GM19468 (cell line): ENCODE measurements around the gene UBTD1.

Experiments
- ATAC-seq: cut with Tn5 transposase; IDR thresholded peaks from one replicate; pipeline ENCODE4 v1.9.1; 2021; ENCODE audit warnings: mild to moderate bottlenecking, moderate library complexity, moderate number of reproducible peaks; ENCODE audit not compliant: unreplicated experiment; ENCODE audit errors: extremely low read depth

Gene UBTD1

DNA sequence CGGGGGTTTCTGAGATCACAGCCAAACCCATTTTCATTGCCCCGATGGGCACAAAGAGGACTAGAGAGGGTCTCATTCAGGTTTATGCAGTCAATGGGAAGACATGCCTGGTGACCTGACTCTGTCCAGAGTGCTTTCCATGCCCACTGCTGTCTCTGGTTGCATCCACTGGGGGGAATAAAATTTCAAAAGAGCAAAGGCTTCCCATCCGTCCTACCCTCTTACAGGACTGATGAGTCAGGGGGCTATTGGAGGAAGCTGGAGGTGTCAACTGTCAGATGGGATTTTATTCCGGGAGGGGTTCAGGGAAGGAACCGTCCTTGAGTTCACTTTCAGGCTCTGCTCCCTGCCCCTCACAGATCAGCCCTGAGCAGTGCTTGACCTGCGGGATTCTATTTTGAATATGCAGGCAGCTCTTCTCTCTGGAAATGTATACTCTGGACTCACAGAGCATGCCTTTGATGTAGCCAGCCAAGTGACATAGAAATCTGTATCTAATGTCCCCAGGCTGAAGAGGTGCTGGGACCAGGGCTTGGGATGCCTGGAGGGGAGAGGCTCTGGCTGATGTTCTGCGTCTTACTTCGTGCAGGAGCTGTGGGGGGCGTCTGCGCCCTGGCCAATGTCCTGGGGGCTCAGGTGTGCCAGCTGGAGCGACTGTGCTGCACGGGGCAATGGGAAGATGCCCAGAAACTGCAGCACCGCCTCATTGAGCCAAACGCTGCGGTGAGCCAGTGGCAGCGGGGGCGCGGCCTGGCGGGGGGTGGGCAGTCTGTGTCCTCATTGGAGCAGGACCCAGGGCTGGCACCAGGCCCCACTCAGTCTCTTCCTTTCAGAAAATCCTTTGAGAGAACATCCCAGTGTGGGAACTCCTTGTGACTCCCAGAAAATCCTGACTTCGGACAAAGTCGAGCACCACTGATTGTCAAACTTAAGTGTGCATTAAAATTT lies 102.8 kb downstream of the UBTD1 start:
- ATAC-seq: no peak

DNA sequence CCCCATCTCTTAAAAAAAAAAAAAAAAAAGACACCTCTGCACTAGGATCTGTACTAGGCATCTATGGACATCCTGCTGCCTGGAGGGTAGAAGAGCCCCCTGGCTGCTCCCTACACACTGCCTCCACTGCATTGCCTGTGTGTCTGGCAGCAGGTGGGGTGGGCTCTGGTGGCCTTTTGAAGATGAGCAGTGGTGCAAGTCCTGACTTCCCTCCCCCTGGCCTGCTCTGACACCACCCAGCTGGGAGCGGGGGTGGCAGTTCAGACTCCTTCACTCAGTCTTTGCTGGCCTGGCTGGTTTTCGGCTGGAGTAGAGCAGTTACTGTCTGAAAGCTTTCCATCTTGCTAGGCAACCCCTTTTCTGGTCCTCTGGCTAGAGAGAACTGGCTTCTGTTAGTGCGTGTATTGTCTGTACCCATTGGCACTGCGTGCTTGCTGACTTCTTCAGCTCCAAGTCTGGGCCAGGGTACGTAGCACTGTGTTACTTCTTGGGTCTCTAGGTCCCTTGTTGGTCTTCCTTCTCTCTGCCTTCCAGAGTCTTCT lies 108.4 kb downstream of the UBTD1 start:
- ATAC-seq: no peak

DNA sequence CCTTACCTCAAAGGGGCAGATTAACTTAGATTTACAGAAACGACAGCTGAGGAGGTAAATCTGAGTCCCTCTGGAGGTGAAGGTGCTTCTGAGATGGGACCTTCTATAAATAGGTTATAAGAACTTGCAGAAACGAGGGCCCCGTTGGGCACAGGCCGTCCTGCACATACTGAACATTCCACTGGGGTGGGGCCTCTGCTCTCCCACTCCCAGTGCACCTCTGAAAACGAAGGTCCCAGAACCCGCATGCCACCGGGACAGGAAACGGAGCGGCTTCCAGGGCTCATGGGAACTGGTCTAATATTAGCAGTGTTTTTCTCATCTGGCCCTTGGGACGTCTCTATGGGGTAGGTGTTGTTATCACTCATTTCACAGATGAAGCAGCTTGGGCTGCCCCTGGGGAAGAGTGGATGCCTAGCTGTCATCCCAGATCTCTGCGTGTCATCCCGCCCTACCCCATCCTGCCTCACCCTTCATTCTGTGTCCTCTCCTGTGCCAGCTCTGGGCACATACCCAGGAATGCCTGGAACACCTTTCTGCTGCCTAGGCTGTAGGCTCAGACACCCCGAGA lies 110.4 kb downstream of the UBTD1 start:
- no peak for ATAC-seq

DNA sequence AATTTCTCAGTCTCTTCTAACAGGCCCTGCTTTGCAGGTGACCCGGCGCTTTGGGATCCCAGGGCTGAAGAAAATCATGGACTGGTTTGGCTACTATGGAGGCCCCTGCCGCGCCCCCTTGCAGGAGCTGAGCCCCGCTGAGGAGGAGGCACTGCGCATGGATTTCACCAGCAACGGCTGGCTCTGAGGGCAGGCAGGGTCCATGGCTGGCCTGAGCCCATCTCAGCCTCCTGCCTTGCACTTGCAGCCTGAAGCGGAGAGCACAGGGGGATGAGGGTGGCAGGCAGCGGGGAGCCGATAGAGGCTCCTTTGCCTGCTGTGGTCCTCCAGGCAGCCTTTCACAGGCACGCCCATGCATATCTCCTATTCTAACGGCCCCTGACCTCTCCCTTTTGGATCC lies 112.7 kb downstream of the UBTD1 start:
- ATAC-seq: no peak

DNA sequence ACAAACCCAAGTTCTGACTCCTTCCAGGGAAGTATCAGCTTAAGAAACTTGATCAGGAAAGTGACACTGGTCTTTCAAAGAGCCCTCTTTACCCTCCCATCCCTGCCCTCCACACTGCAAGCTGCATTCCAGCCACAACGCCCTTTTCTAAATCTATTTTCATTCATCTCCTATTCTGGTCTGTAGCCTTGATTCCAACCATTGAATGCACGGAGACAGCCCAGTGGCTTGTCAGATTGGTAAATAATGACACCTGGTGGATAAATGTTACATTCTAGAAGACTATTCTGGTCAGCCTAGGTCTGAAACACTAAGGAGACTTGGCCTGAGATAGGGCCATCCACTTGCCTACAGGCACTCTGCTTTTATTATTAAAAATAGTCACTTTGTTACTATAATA lies 113.7 kb downstream of the UBTD1 start:
- no peak for ATAC-seq

DNA sequence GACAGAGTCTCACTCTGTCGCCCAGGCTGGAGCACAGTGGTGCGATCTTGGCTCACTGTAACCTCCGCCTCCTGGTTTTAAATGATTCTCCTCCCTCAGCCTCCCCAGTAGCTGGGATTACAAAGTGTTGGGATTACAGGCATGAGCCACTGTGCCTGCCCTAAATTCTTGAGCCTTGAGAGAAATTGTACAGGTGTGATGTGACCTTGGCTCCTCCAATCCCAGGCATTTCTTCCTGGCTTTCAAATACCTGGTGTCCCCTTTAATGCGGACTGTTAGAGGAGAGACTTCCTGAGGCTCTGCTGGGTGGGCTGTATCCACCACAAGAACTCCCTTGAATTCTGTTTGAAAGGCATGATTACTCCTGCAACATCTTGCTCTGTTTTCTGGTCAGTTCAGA lies 119.6 kb downstream of the UBTD1 start:
- ATAC-seq: no peak

DNA sequence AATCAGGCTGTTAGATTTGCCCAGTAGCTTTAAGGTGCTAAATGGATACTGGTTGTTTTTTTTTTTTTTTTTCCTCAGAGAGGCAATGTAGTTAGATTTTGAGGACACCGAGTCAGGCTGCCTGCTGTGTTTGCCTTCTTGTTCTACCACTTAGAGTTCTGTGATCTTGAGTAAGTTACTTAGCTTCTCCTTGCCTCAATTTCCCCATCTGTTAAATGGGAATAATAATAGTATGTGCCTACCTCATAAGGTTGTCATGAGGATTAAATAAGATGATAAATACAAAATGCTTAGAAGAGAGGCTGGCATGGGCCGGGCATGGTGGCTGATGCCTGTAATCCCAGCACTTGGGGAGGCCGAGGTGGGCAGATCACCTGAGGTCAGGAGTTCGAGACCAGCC lies 120.0 kb downstream of the UBTD1 start:
- no peak for ATAC-seq
